Retinal pigment epithelial cell (primary cell): ENCODE results near the gene P2RX6.
"Not testable (repeated sequence)": the region's sequence is repeated elsewhere in the genome, so short reads cannot be mapped to it uniquely, and the experiment has no call there.

Source experiments
- DNase-seq: peaks from one replicate; pipeline ENCODE4 v3.0.0-alpha.2; 2010; ENCODE audit warnings: low read depth
- H3K4me3 ChIP-seq: 2 replicates; pipeline ENCODE4 v1.5.1; 2011; ENCODE audit warnings: mild to moderate bottlenecking, low read length, control low read depth, moderate library complexity
- TF ChIP-seq, protein P1 (sequence below): conservative IDR thresholded peaks from 2 replicates; pipeline ENCODE4 v1.5.1; 2011; ENCODE audit warnings: low read depth, low read length, control low read depth, inconsistent platforms

P2RX6 gene

DNA sequence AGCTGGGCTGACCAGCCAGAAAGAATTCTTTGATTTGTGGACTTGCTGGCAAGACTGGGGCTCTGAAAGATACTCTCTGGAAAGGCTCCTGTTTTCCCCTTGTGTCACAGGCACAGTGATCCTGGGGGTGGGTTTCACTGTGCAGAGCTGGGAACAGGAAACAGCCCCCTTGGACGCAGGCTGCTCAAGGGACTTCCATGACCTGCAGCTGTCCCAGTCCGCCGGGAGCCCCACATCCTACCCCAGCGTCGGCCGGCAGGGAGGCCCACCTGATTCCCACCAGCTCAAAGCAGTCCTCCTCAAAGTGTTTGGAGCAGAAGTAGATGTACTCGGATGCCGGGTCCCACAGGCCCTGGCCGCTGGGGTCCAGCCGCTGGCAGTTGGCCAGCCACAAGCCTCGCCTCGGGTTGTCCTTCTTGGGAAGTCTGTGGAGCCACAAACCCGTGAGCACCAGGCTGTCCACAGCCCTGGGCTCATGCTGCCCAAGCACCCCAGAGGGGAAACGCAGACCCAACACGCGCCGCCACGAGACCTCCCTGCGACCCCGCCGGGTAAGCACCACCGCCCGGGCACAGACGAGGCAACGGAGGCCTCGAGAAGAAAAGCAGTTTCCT, 13.9 kb upstream of the P2RX6 start:
- DNase-seq, result no peak
- peak overlapping the region; percentile 79 for H3K4me3 ChIP-seq
- TF ChIP-seq, protein P1, sequence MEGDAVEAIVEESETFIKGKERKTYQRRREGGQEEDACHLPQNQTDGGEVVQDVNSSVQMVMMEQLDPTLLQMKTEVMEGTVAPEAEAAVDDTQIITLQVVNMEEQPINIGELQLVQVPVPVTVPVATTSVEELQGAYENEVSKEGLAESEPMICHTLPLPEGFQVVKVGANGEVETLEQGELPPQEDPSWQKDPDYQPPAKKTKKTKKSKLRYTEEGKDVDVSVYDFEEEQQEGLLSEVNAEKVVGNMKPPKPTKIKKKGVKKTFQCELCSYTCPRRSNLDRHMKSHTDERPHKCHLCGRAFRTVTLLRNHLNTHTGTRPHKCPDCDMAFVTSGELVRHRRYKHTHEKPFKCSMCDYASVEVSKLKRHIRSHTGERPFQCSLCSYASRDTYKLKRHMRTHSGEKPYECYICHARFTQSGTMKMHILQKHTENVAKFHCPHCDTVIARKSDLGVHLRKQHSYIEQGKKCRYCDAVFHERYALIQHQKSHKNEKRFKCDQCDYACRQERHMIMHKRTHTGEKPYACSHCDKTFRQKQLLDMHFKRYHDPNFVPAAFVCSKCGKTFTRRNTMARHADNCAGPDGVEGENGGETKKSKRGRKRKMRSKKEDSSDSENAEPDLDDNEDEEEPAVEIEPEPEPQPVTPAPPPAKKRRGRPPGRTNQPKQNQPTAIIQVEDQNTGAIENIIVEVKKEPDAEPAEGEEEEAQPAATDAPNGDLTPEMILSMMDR, result no peak

DNA sequence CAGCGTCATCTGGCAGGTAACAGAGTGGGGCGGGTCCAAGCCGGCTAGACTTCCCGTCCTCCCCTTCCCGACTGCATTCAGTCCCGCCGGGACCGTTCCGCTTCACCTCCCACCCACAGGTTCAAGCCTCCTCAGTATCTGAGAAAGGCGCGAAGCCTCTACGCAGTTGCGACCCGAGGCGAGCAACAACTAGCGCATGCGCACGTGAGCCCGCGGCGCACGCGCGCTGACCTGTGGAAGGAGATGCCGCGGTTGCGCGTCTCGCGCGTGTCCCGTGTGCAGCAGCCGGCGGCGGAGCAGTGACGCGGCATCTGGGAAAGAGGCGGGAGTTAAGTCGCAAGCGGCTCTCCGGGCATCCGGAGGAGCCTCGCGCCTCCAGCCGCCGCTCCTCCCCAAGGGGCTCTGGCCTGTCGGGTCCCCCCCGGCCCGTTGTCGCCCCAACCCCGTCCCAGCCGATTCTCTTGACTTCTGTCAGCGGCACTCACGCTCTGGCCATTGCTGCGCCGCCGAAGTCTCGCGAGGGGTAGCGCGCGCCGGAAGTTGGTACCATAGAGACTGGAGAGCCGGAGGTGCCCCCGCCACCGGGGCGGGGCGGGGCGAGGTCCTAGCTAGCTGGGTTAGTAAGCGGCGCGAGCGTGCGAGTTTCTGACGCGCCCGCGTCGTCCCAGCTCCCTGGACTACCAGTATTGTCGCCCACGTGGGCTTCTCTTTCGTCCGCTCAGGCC, 13.2 kb upstream of the P2RX6 start, which contains the start of gene THAP7:
Gene THAP7, minus strand, starts transcription at position 518 of the 725 bp plus-strand sequence. Its CDS starts 207 bp downstream, at position 311.
- TF ChIP-seq, protein P1, result no peak
- DNase-seq, result peak; percentile 69
- H3K4me3 ChIP-seq, result peak within 1 kb of the TSS; percentile 79

DNA sequence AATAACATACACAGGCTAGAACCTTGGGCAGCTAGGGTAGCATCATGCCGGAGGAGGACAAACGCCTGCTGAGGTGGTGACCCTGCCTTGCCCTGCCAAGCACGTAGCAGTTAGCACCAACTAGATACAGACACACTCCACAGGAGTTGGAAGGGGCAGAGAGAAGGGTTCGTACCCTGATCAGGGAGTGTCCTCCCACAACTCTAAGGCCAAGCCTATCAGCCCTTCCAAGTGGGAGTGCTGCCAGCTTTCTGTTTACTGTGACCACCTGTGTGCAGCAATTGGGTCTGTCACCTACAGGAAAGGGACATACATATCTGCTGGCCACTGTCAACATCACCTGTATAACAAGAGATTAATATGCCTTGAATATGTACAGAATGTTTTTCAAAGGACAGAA, 11.2 kb upstream of the P2RX6 start:
- no peak overlapping the region for H3K4me3 ChIP-seq
- DNase-seq, result no peak
- TF ChIP-seq, protein P1, result no peak

DNA sequence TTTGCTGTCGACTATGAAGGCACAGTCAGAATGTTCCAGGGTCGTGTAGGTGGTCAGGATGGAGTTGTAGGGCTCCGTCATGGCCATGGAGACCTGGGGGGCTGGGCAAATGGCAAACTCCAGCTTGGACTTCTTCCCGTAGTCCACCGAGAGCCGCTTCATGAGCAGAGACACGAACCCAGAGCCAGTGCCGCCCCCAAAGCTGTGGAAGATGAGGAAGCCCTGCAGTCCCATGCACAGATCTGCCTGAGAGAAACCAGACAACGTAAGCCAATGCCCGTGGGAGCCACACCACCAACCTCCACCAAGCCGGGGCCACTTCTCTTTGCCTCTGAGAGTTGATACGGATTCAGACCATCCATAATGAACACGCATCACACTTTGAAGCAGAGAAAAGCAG, 5.8 kb upstream of the P2RX6 start:
- not testable (repeated sequence) for DNase-seq, H3K4me3 ChIP-seq

DNA sequence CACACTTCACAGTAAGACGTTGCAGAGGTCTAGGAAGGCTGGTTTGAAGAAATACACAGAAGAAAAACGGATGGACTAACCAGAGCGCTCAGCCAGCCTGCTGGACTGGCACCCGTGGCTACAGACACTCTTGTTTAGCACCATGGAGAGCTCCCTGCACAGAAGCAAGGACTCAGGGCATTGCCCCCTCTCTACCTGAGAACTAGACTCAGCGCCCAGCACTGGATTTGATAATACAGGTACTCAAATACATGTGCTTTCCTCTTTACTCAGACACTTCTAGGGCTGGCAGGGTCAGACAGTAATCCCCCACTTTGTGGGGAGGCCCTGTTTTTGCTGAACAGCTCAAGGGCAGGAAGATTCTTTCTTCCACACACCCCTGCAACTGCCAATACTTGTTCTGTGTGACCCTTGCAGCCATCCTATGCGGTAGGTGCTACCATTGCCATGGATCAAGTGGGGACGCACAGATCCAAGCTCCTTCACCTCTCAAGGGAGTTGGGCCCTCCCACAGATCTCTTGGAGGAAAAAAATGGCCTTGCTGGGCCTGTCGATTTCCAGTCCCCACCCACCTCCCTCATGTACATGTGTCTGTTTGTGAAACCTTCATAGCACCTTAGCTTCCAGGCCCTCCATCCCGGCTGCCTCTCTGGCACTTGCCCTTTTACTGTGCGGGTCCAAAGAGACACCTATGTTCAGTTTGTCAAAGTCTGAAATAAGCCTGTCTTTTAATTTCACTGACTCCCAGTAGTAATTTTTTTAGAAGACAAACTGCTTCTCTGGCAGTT, 5.1 kb upstream of the P2RX6 start:
- TF ChIP-seq, protein P1, result no peak
- no peak overlapping the region for H3K4me3 ChIP-seq
- peak; percentile 38 for DNase-seq

DNA sequence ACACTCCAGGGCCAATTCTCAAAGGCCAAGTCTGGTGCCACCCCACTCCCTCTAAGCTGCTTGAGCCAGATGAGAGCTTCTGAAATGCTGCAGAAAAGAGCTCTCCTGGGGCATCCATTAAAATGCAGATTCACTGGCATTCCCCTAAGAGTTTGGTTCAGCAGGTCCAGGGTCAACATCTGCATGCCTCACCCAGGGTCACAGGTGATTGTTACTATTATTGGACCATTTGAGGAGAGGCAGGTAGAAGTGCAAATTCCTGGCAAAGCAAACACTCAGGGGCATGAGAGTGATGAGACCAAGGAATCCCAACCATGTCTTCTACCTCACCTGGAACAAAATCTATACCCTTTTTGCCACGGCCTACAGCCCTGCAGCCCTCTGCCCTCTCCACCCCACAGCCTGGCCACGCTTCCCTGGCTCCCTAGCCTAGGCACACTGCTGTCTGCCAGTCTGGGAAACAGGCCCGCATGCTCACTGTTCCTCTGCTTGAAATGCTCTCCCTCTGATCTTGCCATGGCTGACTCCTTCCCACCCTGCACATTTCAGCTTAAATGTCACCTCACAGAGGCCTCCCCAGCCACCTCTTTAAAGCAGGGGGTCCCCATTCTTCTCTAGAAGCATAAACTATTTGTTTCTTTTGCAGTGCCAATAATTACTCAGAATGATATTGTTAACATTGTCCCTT, 4.4 kb upstream of the P2RX6 start:
- DNase-seq, result no peak
- TF ChIP-seq, protein P1, result no peak
- no peak overlapping the region for H3K4me3 ChIP-seq
